Stimulated activated naive CD8-positive, alpha-beta T cell treated with anti-CD3 and anti-CD28 coated beads, Interleukin-15, Interleukin-2, amounts not matched to agents 100 U/mL and 50 U/mL, for 24 hours (primary cell): ENCODE data around the gene PTTG1.

Experiments used
- ATAC-seq: fragments of 150-1000 bp; cut with Tn5 transposase; one replicate; pipeline ENCODE4 v1.10.0; 2021
- DNase-seq: peaks from one replicate; pipeline ENCODE4 v3.0.0; 2021

Gene PTTG1

DNA sequence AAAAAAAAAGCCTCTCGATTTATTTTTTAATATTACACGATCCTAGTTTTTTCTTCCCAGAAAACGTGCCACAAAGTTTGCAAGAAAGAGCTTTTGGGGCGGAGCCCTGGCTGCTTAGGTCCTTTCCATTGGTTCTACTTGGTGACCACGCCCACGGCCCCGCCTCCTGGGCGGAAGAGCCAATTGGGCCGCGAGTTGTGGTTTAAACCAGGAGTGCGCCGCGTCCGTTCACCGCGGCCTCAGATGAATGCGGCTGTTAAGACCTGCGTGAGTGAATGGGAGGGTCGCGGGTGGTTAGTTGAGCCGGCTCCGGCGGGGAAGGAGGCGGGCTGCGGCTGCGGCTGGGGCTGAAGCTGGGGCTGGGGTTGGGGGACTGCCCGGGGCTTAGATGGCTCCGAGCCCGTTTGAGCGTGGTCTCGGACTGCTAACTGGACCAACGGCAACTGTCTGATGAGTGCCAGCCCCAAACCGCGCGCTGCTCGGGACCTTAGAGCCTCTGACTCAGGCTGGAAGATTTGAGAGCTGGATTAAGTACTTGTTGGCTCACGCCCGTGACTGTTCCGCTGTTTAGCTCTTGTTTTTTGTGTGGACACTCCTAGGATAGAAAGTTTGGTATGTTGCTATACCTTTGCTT is at the start of gene PTTG1:
PTTG1 (plus strand) TSS at position 231 of the 634 bp plus-strand sequence. CDS start 458 bp downstream, outside the sequence.
- ATAC-seq (peak; percentile 81), DNase-seq (peak; percentile 94)

- DNase-seq (no peak), ATAC-seq (no peak)
These were observed 46.5 kb upstream of the PTTG1 start for GRCh38 chr5:160375166-160375565.

DNA sequence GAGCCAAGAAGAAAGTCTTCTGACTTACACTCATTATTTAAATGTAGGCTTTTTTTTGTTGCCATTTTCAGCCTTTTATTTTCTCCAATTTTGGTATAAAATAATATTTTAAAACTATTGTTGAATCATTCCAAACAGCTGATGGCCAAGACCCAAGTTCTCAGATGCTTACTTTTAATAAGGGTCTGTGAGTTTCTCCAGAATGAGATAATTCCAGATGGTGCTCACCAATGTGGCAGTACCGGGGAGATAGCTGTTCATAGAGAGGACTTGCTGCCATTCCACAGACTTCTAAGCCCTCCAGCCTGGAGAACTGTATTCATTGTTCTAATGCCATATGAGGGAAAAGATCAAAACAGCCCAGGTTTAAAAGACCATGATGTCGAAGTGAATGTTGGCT is 46.0 kb upstream of the PTTG1 start:
- no peak for ATAC-seq
- no peak for DNase-seq

GRCh38 chr5:160376416-160376815 is 45.2 kb upstream of the PTTG1 start:
- no peak for ATAC-seq
- DNase-seq = no peak

DNA sequence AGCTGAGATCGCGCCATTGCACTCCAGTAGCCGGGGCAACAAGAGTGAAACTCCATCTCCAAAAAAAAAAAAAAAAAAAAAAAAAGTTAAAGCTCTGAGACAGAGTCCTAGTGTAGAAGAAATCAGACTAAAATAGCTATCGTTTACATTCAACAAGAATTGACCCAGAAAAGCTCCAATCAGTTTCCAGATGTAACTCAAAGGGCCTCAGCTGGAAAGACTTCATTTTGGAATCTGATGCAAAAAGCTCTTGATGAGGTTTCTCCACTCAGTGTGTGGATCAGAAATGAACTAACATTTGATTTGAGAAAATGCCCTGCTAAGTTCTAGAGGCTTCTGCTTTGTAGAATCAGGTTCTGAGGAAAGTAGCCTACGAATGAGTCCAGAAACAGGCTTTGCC is 44.0 kb upstream of the PTTG1 start:
- DNase-seq (no peak), ATAC-seq (no peak)

DNA sequence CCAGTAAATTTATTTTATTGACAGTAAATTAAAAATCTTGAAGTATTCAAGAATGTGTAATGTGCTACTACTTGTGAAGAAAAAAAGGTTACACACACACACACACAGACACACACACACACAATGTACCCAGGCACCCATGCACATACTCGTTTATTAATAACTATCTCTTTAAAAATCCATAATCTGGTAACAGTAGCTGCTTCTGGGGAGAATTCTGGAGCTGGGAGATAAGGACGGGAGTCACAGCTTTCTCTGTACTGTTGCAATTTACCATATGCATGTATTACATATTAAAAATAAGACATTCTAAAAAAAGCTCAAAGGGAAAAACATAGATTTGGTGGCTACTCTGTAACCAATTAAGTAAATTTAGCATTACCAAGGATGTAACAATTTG is 43.3 kb upstream of the PTTG1 start:
- no peak for DNase-seq
- no peak for ATAC-seq

DNA sequence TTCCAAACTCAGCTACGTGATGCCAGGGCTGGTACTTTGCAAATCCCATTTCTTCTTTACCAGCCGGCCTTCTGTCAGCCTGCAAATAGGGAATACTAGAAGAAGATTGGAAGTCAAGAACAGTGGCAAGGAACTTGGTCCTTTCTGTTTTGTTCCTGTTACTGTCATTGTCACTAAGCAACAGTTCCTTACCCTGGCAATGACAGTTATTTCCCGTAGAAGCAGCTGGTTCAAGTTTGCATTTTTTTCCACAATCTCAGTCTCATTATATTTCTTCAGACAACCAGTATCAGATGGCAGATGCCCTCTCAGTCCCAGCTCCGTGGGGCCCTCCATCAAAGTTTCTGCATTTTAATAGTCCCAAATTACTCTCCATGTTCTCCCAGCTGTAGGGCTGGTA is 42.1 kb upstream of the PTTG1 start:
- DNase-seq (no peak), ATAC-seq (no peak)

GRCh38 chr5:160380041-160380440 is 41.6 kb upstream of the PTTG1 start:
- ATAC-seq = no peak
- no peak for DNase-seq

DNA sequence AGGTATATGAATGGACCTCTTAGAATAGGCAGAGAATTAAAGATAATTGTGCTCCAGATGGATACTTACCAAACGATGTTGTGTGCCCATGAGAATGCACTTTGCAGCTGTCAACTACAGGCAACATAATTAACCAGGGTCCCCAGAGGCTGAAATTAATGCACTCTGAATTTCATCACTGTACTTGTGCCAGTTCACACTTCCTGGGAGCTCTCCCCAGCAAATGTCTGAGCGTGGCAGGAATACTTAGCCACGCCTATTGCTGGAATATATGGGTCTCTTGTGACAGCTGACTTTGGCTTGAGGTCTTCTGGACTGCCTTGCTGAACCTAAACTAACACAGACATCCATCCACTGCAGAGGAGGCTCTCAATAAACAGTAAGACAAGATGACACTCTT is 39.3 kb upstream of the PTTG1 start:
- no peak for DNase-seq
- ATAC-seq = no peak

DNA sequence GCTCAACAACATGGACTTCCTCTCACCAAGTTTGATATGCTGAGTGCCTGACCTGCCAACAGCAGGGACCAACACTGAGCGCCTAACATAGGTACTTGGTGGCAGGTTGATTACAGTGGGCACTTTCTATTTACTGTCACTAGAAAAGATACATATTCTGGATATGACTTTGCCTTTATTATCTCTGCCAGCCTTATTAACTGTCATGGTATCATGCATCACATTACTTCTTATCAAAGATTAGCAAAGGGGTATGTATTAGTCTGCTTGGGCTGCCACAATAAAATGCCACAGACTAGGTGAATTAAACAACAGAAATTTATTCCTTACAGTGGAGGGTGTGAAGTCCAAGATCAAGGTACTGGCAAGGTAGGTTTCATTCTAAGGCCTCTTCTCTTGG is 37.0 kb upstream of the PTTG1 start:
- ATAC-seq (no peak), DNase-seq (no peak)

DNA sequence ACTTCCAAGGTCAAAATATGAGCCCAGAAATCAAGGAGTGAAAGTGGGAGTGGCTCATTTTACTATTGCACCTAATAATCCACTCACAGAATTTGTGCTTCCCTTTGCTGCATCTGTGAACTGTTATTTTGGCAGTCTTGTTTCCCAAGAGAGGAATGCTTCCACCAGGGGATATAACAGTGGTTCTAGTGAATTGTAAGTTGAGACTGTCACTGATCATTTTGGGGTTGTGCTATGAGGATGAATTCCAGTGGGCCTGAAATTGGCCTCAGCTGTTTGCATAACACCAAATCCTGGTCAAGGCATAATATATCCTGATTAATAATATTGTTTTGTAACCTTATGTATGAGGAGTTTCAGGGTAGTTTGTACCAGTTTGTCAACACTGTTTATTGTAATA is 36.2 kb upstream of the PTTG1 start:
- no peak for DNase-seq
- no peak for ATAC-seq

GRCh38 chr5:160387445-160387844 is 34.2 kb upstream of the PTTG1 start:
- DNase-seq (no peak), ATAC-seq (no peak)

DNA sequence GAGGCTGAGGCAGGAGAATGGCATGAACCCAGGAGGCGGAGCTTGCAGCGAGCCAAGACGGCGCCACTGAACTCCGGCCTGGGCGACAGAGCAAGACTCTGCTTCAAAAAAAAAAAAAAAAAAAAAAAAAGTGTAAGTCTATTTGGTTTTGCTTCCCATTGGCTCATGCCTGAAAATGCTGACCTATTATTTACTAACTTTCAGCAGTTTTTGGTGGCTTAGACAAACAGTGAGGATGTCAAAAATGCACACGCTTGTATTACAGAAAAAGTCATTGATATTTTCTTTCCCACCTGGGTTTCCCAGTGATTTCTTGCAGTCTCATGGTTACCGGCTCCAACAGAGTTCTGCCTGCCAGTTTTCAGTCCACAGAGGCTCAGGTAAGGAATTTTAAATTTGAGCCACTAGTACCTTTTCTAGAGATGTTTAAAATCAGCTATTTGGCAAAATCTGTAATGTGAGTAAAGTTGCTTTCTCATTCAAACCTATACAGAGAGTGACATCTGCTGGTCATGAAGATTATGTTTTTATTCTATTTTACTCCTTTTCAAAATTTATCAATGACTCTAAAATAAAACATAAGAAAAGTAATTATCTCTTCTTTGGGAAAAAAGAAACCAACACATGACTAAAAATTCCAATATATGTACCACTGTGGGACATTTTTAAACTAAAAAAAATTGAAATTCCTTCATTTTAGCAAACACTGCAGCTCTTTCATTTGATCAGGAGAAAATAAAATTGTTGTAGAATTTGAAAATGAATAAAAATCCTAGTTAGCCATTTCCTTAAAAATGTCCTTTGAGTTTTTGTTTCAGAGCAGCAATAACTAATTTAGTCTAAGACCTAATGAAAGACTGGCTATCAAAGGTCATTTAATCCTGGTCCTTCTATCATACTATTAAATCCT is 30.6 kb upstream of the PTTG1 start:
- DNase-seq (no peak), ATAC-seq (no peak)

GRCh38 chr5:160395111-160395510 is 26.5 kb upstream of the PTTG1 start:
- DNase-seq (no peak), ATAC-seq (no peak)

- ATAC-seq (no peak), DNase-seq (no peak)
These were observed 24.2 kb upstream of the PTTG1 start for GRCh38 chr5:160397492-160397891.

- ATAC-seq (no peak), DNase-seq (no peak)
These were observed 22.8 kb upstream of the PTTG1 start for GRCh38 chr5:160398806-160399205.

- ATAC-seq (peak; percentile 88), DNase-seq (peak; percentile 83)
These were observed 22.0 kb upstream of the PTTG1 start, which contains the start of gene FAM200C for GRCh38 chr5:160399402-160400353. FAM200C (minus strand) TSS chr5:160400054; CDS start chr5:160395490, 4,564 bp downstream.

DNA sequence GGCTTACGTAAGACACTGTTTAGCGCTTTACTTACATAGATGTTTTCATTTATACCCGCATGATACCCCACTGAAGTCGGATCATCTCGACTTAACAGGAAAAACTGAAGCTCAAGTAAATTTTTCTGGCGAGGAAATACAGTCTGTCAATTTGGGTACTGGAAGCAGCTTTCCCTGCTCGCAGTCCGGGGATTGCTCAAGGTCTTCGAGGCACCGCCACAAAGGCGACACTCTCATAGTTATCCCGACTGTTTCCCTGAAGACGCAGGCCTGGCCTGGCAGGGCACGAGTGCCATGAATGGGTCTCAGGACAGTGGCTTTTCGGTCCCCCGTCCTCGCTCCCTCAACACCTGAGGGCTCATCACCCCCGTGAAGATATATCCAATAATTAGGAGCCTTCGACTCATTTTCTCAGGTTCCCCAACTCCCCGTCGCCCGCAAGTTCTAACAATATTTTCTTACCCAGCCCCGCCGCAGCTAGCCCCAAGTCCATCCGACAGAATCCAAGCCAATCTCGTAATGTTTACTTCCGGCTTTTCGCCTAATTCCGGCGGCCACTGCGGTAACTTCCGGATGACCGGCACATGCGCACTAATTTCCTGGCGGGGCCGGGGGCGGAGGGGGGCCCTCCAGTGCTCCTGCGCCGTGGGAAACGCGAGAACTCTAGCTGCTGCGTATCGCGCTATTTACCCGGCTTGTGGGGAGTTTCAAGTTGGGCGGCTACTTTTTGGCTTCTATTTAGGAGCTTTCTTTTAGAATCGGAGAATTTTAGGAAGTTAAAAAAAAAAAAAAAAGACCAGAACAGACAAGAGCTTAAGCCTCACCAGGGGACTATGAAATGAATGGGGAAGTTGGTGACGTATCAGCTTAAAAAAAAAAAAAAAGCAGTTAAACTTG is 2.8 kb upstream of the PTTG1 start, which contains the start of gene SLU7:
SLU7 (minus strand) TSS at position 521 of the 897 bp plus-strand sequence. CDS start 3,787 bp downstream, outside the sequence.
- peak; percentile 86 for ATAC-seq

GRCh38 chr5:160419458-160420330 is 2.0 kb upstream of the PTTG1 start:
- ATAC-seq = no peak
- DNase-seq = no peak

More for the DNA sequence above, 2.8 kb upstream of the PTTG1 start, which contains the start of gene SLU7:
- peak; percentile 95 for DNase-seq

- DNase-seq (no peak), ATAC-seq (no peak)
These were observed 1.4 kb upstream of the PTTG1 start for GRCh38 chr5:160420331-160420610.
